Measurements from ENCODE around the gene UQCR10. TPM values are rescaled to one million over a fixed set of nuclear protein-coding genes. Genes with fewer than 3 reads are reported as not detected.

UQCR10 gene
- total RNA-seq: 66.0 and 77.4 TPM in 2 replicates
- long read RNA-seq, transcript UQCR10-201 (2 exons, 916 nt): major isoform, 61 of 70 reads
- long read RNA-seq, transcript UQCR10-202 (2 exons, 584 nt): minor isoform, 8 of 70 reads
- long read RNA-seq, partial matches to known transcripts: 0 of 70 reads
- long read RNA-seq, other reads (novel, unspliced or antisense): 1 of 70 reads

- Mint-ChIP-seq H3K36me3 (ENCODE audit: unreplicated experiment) (peaks cover 13% of the 10 kb centered on the region), H3K9me3 (ENCODE audit: unreplicated experiment) (no peaks in the 10 kb centered on the region), H3K4me1 (ENCODE audit: unreplicated experiment) (peaks cover 27% of the 10 kb centered on the region), H3K4me3 (ENCODE audit: unreplicated experiment) (peak within 1 kb of the TSS; percentile 97), H3K27me3 (ENCODE audit: unreplicated experiment) (no peaks in the 10 kb centered on the region), H3K27ac (ENCODE audit: unreplicated experiment) (peak within 1 kb of the TSS; percentile 96)
- TF ChIP-seq CTCF (IDR thresholded peaks at IDR 0.05): no peak
- DNase-seq (ENCODE audit: extremely low spot score, unreplicated experiment): peak; percentile 97
These were observed at the start of gene UQCR10 for GRCh38 chr22:29767171-29768051. Gene UQCR10 (plus strand): TSS chr22:29767369. CDS start chr22:29767399, 30 bp downstream.

- Mint-ChIP-seq H3K4me1 (ENCODE audit: unreplicated experiment) (no peaks in the 10 kb centered on the region), H3K27ac (ENCODE audit: unreplicated experiment) (no peak overlapping the region), H3K27me3 (ENCODE audit: unreplicated experiment) (peaks cover 49% of the 10 kb centered on the region), H3K4me3 (ENCODE audit: unreplicated experiment) (no peak overlapping the region), H3K9me3 (ENCODE audit: unreplicated experiment) (peaks cover 3% of the 10 kb centered on the region), H3K36me3 (ENCODE audit: unreplicated experiment) (no peaks in the 10 kb centered on the region)
- no peak for DNase-seq (ENCODE audit: extremely low spot score, unreplicated experiment)
- no peak for TF ChIP-seq CTCF (IDR thresholded peaks at IDR 0.05)
These were observed 49.4 kb upstream of the UQCR10 start for GRCh38 chr22:29717789-29718188.

GRCh38 chr22:29718949-29719898 is 47.9 kb upstream of the UQCR10 start:
- H3K4me3 Mint-ChIP-seq (ENCODE audit: unreplicated experiment): no peak overlapping the region
- no peak for TF ChIP-seq CTCF (IDR thresholded peaks at IDR 0.05)
- no peak overlapping the region for H3K27ac Mint-ChIP-seq (ENCODE audit: unreplicated experiment)
- H3K27me3 Mint-ChIP-seq (ENCODE audit: unreplicated experiment): peaks cover 42% of the 10 kb centered on the region
- H3K4me1 Mint-ChIP-seq (ENCODE audit: unreplicated experiment): no peaks in the 10 kb centered on the region
- H3K36me3 Mint-ChIP-seq (ENCODE audit: unreplicated experiment): no peaks in the 10 kb centered on the region
- no peak for DNase-seq (ENCODE audit: extremely low spot score, unreplicated experiment)
- peaks cover 3% of the 10 kb centered on the region for H3K9me3 Mint-ChIP-seq (ENCODE audit: unreplicated experiment)

- TF ChIP-seq CTCF (IDR thresholded peaks at IDR 0.05): no peak
- H3K4me1 Mint-ChIP-seq (ENCODE audit: unreplicated experiment): no peaks in the 10 kb centered on the region
- H3K27ac Mint-ChIP-seq (ENCODE audit: unreplicated experiment): no peak within 1 kb of the TSS
- peaks cover 3% of the 10 kb centered on the region for H3K9me3 Mint-ChIP-seq (ENCODE audit: unreplicated experiment)
- H3K4me3 Mint-ChIP-seq (ENCODE audit: unreplicated experiment): no peak within 1 kb of the TSS
- peaks cover 38% of the 10 kb centered on the region for H3K27me3 Mint-ChIP-seq (ENCODE audit: unreplicated experiment)
- no peaks in the 10 kb centered on the region for H3K36me3 Mint-ChIP-seq (ENCODE audit: unreplicated experiment)
- DNase-seq (ENCODE audit: extremely low spot score, unreplicated experiment): no peak
These were observed 47.1 kb upstream of the UQCR10 start, which contains the start of gene CABP7 for GRCh38 chr22:29719899-29720645. Gene CABP7 (plus strand): TSS chr22:29720003. CDS start chr22:29720425, 422 bp downstream.
